HCT116 (cell line): ENCODE data around the gene CAPN2. TPM values are rescaled to one million over a fixed set of nuclear protein-coding genes. Genes with fewer than 3 reads are reported as not detected.

Source experiments
- ATAC-seq: fragments of 200-7000 bp; cut with Tn5 transposase; 2 replicates; pipeline ENCODE4 v1.9.1; 2020; ENCODE audit warnings: mild to moderate bottlenecking, moderate library complexity
- BruUV-seq: library from RNA; stranded (reverse); fragments of 400-500 nt; replicated peaks from 2 replicates; lab custom pipeline; 2021; lab: Mats Ljungman, UMichigan
- CTCF ChIA-PET: fragments of 300-600 bp; sonication (Branson Sonifier 250); formaldehyde crosslinking; loops from one replicate; lab custom pipeline; 2021; ENCODE audit warnings: antibody characterized with exemption; lab: Charles Lee
- POLR2A ChIA-PET: fragments of 300-600, 350-600 bp; sonication (Branson Sonifier 250); formaldehyde crosslinking; loops from one replicate; lab custom pipeline; 2021; ENCODE audit warnings: antibody characterized with exemption; lab: Charles Lee
- RAD21 ChIA-PET, 2 experiments: fragments of 300-600 bp; sonication (Branson Sonifier 250); formaldehyde crosslinking; loops; one replicate each; lab custom pipeline; 2023; ENCODE audit warnings: low total read pairs in 2 of 2; ENCODE audit not compliant: uncharacterized antibody in 2 of 2, unreplicated experiment in 2 of 2, low non-redundant PET in 1 of 2; lab: Charles Lee
- DNase-seq: peaks from one replicate; pipeline ENCODE4 v3.0.0-alpha.2; 2010; ENCODE audit warnings: low read depth, low spot score
- H2AFZ ChIP-seq: fragments of 200-600 bp; shearing (Covaris generic), sonication (generic); 2 replicates; pipeline ENCODE4 v1.6.1; 2017; ENCODE audit warnings: low read depth, mixed run types, mixed read lengths, antibody characterized with exemption, low read length; ENCODE audit not compliant: poor library complexity, severe bottlenecking
- H3K27ac ChIP-seq: 2 replicates; pipeline ENCODE4 v1.5.1; 2012; ENCODE audit warnings: low read depth, low read length
- H3K27me3 ChIP-seq: fragments of 200-600 bp; sonication (generic); 2 replicates; pipeline ENCODE4 v1.6.1; 2016; ENCODE audit warnings: mixed run types, low read length, mixed read lengths; ENCODE audit not compliant: insufficient read depth
- H3K36me3 ChIP-seq, 2 experiments: fragments of 200-500 bp in 1 of 2; fragments of 200-600 bp in 1 of 2; sonication (Bioruptor generic) in 1 of 2; sonication (generic) in 1 of 2; 2 replicates each; pipeline versions ENCODE4 v1.5.1 to v1.6.1; 2014 to 2016; ENCODE audit warnings: low read length in 2 of 2, inconsistent platforms in 1 of 2, mixed read lengths in 1 of 2, mixed run types in 1 of 2; ENCODE audit not compliant: insufficient read depth in 2 of 2, control insufficient read depth in 1 of 2
- H3K4me1 ChIP-seq, 2 experiments: fragments of 200-600 bp in 1 of 2; sonication (generic) in 1 of 2; 2 replicates each; pipeline versions ENCODE4 v1.5.1 to v1.6.1; 2012 to 2017; ENCODE audit warnings: low read length in 2 of 2, inconsistent platforms in 1 of 2, mild to moderate bottlenecking in 1 of 2, mixed read lengths in 1 of 2, mixed run types in 1 of 2, moderate library complexity in 1 of 2; ENCODE audit not compliant: insufficient read depth in 2 of 2, control insufficient read depth in 1 of 2
- H3K4me2 ChIP-seq: fragments of 200-600 bp; sonication (generic); 2 replicates; pipeline ENCODE4 v1.6.1; 2017; ENCODE audit warnings: mixed run types, low read length, mixed read lengths
- H3K4me3 ChIP-seq, 2 experiments: fragments of 200-600 bp in 1 of 2; sonication (generic) in 1 of 2; replicated peaks in 1 of 2; 2 replicates each; pipeline ENCODE4 v1.5.1; 2011 to 2016; ENCODE audit warnings: low read length in 2 of 2, control low read depth in 1 of 2, low read depth in 1 of 2, mild to moderate bottlenecking in 1 of 2, mixed read lengths in 1 of 2, mixed run types in 1 of 2
- H3K79me2 ChIP-seq: fragments of 200-600 bp; sonication (generic); 2 replicates; pipeline ENCODE4 v1.6.1; 2017; ENCODE audit warnings: mild to moderate bottlenecking, mixed run types, low read length, moderate library complexity, mixed read lengths; ENCODE audit not compliant: insufficient read depth
- H3K9ac ChIP-seq: fragments of 200-600 bp; sonication (generic); 2 replicates; pipeline ENCODE4 v1.6.1; 2016; ENCODE audit warnings: low read length, mixed read lengths
- H3K9me2 ChIP-seq: fragments of 200-600 bp; sonication (generic), shearing (Covaris generic); 2 replicates; pipeline ENCODE4 v1.6.1; 2017; ENCODE audit warnings: mixed run types, mild to moderate bottlenecking, moderate library complexity; ENCODE audit not compliant: insufficient read depth
- H3K9me3 ChIP-seq, 2 experiments: fragments of 200-500 bp in 1 of 2; fragments of 200-600 bp in 1 of 2; sonication (Bioruptor generic) in 1 of 2; sonication (generic) in 1 of 2; 2 replicates each; pipeline ENCODE4 v1.6.1; 2014 to 2017; ENCODE audit warnings: low read length in 2 of 2, mixed read lengths in 2 of 2, inconsistent platforms in 1 of 2, low read depth in 1 of 2, mild to moderate bottlenecking in 1 of 2, mixed run types in 1 of 2, moderate library complexity in 1 of 2; ENCODE audit not compliant: control insufficient read depth in 1 of 2, insufficient read depth in 1 of 2
- H4K20me1 ChIP-seq: fragments of 200-600 bp; sonication (generic), shearing (Covaris generic); 2 replicates; pipeline ENCODE4 v1.6.1; 2017; ENCODE audit warnings: mixed run types, mild to moderate bottlenecking, moderate library complexity; ENCODE audit not compliant: insufficient read depth
- EZH2 ChIP-seq: fragments of 200-600 bp; sonication (generic); IDR thresholded peaks from 2 replicates; pipeline ENCODE4 v1.6.1; 2017; ENCODE audit warnings: antibody characterized with exemption, mixed run types
- FOSL1 ChIP-seq: IDR thresholded peaks from 2 replicates; pipeline ENCODE4 v1.6.1; 2012; ENCODE audit warnings: low read depth
- POLR2A ChIP-seq: IDR thresholded peaks from 2 replicates; pipeline ENCODE4 v1.7.0; 2011; ENCODE audit warnings: borderline replicate concordance; ENCODE audit not compliant: insufficient read depth, insufficient read length; ENCODE audit errors: extremely low read depth
- POLR2AphosphoS5 ChIP-seq: IDR thresholded peaks from 2 replicates; pipeline ENCODE4 v1.6.1; 2011; ENCODE audit warnings: mild to moderate bottlenecking, low read depth, low read length, moderate library complexity
- YY1 ChIP-seq: IDR thresholded peaks from 2 replicates; pipeline ENCODE4 v1.6.1; 2011; ENCODE audit warnings: low read length, low read depth, moderate library complexity, mild to moderate bottlenecking; ENCODE audit not compliant: insufficient replicate concordance; ENCODE audit errors: extremely low read depth
- ZFX ChIP-seq: fragments of 450-650 bp; IDR thresholded peaks from 2 replicates; pipeline ENCODE4 v1.6.1; 2017
- intact Hi-C: fragments of 100-400 bp; cut with micrococcal nuclease; formaldehyde crosslinking; loops from 2 replicates; pipeline ENCODE4 v1.10.0; 2022
- total RNA-seq: library from RNA; stranded (reverse); gene quantifications from one replicate; pipeline ENCODE4 v1.2.1, GENCODE V29; 2021; ENCODE audit not compliant: unreplicated experiment

Gene CAPN2
- total RNA-seq, 1 experiment from 2014 or later: 173 TPM

GRCh38 chr1:223712850-223713474, 623 bp downstream of the CAPN2 start:
- H3K4me1 ChIP-seq: peaks cover 53 to 87% of the 10 kb centered on the region in 2 experiments
- peak overlapping the region; percentile 83 for H3K4me2 ChIP-seq
- ATAC-seq (peak; percentile 24), DNase-seq (no peak)
- no peaks in the 10 kb centered on the region for H4K20me1 ChIP-seq
- H2AFZ ChIP-seq: no peak overlapping the region
- H3K79me2 ChIP-seq: peaks cover 62% of the 10 kb centered on the region
- intact Hi-C loops: no loop called here
- TF ChIP-seq POLR2AphosphoS5 (peak; percentile 45; the same call in 1 of the 2 replicates), POLR2A (peak; percentile 11), EZH2 (no peak)
- CTCF ChIA-PET: interaction anchor here (0.7 to 2.2 kb wide), 3 partner anchors 10 to 36 kb away, joined by 3 to 8 read pairs (median 7); no protein-coding TSS in a partner anchor
- no peaks in the 10 kb centered on the region for H3K9me2 ChIP-seq
- peaks cover 0 to 18% of the 10 kb centered on the region in 2 experiments; a peak in 2 of 4 replicates for H3K36me3 ChIP-seq
- BruUV-seq: TSS peak; percentile 51
- RAD21 ChIA-PET: interaction anchor here in 1 of 2 experiments (0.6 kb wide), 1 partner anchor 43 kb away, joined by 3 read pairs; no protein-coding TSS in a partner anchor
- no peaks in the 10 kb centered on the region for H3K27me3 ChIP-seq
- H3K27ac ChIP-seq: peak overlapping the region; percentile 96
- H3K9ac ChIP-seq: peak overlapping the region; percentile 95
- H3K9me3 ChIP-seq: no peaks in the 10 kb centered on the region
- POLR2A ChIA-PET: interaction anchor here (1.4 kb wide), 1 partner anchor 11 kb away, joined by 6 read pairs; no protein-coding TSS in a partner anchor
- peak overlapping the region; percentile 74 to 81 for H3K4me3 ChIP-seq

GRCh38 chr1:223713546-223714420, 1.4 kb downstream of the CAPN2 start:
- H3K36me3 ChIP-seq: peaks cover under 1 to 26% of the 10 kb centered on the region in 2 experiments; a peak in 3 of 4 replicates
- CTCF ChIA-PET: interaction anchor here (2.1 kb wide), 1 partner anchor 36 kb away, joined by 8 read pairs; no protein-coding TSS in a partner anchor
- TF ChIP-seq FOSL1: no peak
- peak; percentile 67 for TF ChIP-seq YY1
- TF ChIP-seq ZFX: peak; percentile 24
- TF ChIP-seq POLR2AphosphoS5: peak; percentile 54; the same call in 1 of the 2 replicates
- TF ChIP-seq, all 23 proteins: peak for 3
- Histone ChIP-seq H3K79me2 (peaks cover 70% of the 10 kb centered on the region), H3K4me1 (peaks cover 52 to 87% of the 10 kb centered on the region in 2 experiments), H3K4me3 (peak overlapping the region; percentile 74 to 81), H2AFZ (no peak overlapping the region), H3K27me3 (no peaks in the 10 kb centered on the region), H3K9me2 (no peaks in the 10 kb centered on the region), H3K27ac (peak overlapping the region; percentile 96), H3K9me3 (no peaks in the 10 kb centered on the region), H3K4me2 (peak overlapping the region; percentile 83), H4K20me1 (no peaks in the 10 kb centered on the region), H3K9ac (peak overlapping the region; percentile 95)
- ATAC-seq: peak; percentile 35
- POLR2A ChIA-PET: interaction anchor here (1.4 kb wide), 1 partner anchor 12 kb away, joined by 6 read pairs; no protein-coding TSS in a partner anchor
- intact Hi-C loops: loop anchor here (2.0 kb wide), 1 partner anchor 35 kb away; no protein-coding TSS in a partner anchor
- DNase-seq: peak; percentile 66
- TSS peak; percentile 59 for BruUV-seq
- RAD21 ChIA-PET: no interaction called here
